Panc1 (cell line): Measurements from ENCODE around the gene SESN1.

Experiments
- POLR2AphosphoS5 ChIP-seq: IDR thresholded peaks from 2 replicates; pipeline ENCODE4 v1.6.1; 2012; ENCODE audit warnings: mild to moderate bottlenecking, low read depth, low read length, moderate library complexity
- SIN3A ChIP-seq: IDR thresholded peaks from 2 replicates; pipeline ENCODE4 v1.6.1; 2012; ENCODE audit warnings: low read depth, mild to moderate bottlenecking, low read length, moderate library complexity, borderline replicate concordance; ENCODE audit not compliant: insufficient read depth
- TF ChIP-seq, protein P1 (sequence below): fragments of 450-650 bp; IDR thresholded peaks from 2 replicates; pipeline ENCODE4 v1.5.1; 2017; ENCODE audit warnings: mild to moderate bottlenecking
- TF ChIP-seq, protein P2 (sequence below), 2 experiments: IDR thresholded peaks; 2 replicates each; pipeline ENCODE4 v1.6.1; 2011 to 2012; ENCODE audit warnings: low read depth in 2 of 2, control low read depth in 1 of 2, low read length in 1 of 2, mild to moderate bottlenecking in 1 of 2, moderate library complexity in 1 of 2; ENCODE audit not compliant: insufficient read depth in 1 of 2

DNA sequence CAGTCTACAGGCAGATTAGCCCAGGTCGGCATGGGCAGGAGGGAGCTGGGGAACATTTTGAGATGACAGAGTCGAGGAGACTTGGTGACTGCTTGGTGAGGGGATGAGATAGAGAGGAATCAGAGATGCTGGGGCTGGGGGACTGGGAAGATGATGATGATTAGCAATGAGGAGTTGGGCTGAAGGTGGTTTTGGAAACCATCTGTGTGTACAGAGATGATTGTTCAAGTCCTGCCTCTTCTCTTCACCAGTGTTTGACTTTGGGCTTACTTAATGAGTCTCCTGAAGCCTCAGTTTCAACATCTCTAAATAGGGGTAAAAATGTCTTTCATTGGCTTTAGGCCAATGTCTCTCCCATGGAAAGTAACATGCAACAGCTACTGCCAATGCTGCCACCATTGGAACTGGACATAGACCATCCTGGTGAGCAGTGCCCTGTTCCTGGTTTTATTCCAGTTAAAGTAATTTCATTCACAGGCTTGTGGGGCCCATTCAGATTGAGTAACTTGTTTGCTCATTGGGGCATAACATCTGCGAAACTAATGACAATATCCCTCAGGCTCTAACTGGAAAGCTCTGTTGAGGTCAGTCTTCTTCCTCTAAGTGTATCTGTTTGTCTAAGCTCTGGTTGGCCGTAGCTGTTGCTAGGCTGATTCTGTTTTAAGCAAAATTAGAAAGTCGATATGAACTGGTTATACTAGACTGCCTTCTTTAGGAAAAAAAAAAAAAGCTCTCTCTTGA, 147.4 kb downstream of the SESN1 start:
- TF ChIP-seq SIN3A, result no peak
- TF ChIP-seq, protein P1, sequence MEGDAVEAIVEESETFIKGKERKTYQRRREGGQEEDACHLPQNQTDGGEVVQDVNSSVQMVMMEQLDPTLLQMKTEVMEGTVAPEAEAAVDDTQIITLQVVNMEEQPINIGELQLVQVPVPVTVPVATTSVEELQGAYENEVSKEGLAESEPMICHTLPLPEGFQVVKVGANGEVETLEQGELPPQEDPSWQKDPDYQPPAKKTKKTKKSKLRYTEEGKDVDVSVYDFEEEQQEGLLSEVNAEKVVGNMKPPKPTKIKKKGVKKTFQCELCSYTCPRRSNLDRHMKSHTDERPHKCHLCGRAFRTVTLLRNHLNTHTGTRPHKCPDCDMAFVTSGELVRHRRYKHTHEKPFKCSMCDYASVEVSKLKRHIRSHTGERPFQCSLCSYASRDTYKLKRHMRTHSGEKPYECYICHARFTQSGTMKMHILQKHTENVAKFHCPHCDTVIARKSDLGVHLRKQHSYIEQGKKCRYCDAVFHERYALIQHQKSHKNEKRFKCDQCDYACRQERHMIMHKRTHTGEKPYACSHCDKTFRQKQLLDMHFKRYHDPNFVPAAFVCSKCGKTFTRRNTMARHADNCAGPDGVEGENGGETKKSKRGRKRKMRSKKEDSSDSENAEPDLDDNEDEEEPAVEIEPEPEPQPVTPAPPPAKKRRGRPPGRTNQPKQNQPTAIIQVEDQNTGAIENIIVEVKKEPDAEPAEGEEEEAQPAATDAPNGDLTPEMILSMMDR, result no peak
- TF ChIP-seq, protein P2, sequence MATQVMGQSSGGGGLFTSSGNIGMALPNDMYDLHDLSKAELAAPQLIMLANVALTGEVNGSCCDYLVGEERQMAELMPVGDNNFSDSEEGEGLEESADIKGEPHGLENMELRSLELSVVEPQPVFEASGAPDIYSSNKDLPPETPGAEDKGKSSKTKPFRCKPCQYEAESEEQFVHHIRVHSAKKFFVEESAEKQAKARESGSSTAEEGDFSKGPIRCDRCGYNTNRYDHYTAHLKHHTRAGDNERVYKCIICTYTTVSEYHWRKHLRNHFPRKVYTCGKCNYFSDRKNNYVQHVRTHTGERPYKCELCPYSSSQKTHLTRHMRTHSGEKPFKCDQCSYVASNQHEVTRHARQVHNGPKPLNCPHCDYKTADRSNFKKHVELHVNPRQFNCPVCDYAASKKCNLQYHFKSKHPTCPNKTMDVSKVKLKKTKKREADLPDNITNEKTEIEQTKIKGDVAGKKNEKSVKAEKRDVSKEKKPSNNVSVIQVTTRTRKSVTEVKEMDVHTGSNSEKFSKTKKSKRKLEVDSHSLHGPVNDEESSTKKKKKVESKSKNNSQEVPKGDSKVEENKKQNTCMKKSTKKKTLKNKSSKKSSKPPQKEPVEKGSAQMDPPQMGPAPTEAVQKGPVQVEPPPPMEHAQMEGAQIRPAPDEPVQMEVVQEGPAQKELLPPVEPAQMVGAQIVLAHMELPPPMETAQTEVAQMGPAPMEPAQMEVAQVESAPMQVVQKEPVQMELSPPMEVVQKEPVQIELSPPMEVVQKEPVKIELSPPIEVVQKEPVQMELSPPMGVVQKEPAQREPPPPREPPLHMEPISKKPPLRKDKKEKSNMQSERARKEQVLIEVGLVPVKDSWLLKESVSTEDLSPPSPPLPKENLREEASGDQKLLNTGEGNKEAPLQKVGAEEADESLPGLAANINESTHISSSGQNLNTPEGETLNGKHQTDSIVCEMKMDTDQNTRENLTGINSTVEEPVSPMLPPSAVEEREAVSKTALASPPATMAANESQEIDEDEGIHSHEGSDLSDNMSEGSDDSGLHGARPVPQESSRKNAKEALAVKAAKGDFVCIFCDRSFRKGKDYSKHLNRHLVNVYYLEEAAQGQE (IDR thresholded peaks at IDR 0.05; ENCODE audit: insufficient read depth in 1 of 2, low read depth in 2 of 2, low read length in 1 of 2), result no peak
- no peak for TF ChIP-seq POLR2AphosphoS5
